ENCODE results near the gene ZBTB40. TPM values are rescaled to one million over a fixed set of nuclear protein-coding genes. Genes with fewer than 3 reads are reported as not detected.

ZBTB40 gene
- total RNA-seq, 6 experiments from 2014 or later: 8.8 to 12.2 (median 10.7) TPM

DNA sequence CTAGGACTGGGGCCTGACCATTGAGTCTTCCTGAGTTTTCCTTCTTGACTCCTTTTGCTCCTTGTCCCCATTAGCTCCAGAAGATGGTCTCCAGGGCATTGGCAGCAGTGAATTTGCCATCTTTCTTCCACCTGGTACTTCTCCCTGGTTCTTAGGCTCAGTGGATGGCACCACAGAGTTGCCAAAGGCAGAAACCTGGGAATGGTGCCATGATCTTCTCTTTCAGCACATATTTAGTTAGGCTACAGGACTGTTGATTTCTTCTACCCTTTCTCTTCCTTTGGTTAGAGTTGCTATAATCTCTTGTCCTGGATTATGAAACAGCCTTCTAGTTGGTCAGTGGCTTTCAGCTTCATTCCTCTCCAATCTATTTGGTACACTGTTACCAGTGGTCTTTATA is 6.2 kb downstream of the ZBTB40 start:
- peaks cover 21% of the 10 kb centered on the region for H3K4me1 Mint-ChIP-seq (ENCODE audit: low read depth)
- no peak overlapping the region for H3K27ac Mint-ChIP-seq
- H3K9me3 Mint-ChIP-seq: no peaks in the 10 kb centered on the region
- H3K27me3 Mint-ChIP-seq (ENCODE audit: insufficient read depth): 0 out of 2 replicates have a peak, but pooled peaks cover 2% of the 10 kb centered on the region
- H3K36me3 Mint-ChIP-seq (ENCODE audit: low read depth): no peaks in the 10 kb centered on the region
- H3K4me3 Mint-ChIP-seq: no peak overlapping the region
- no peak for DNase-seq
- TF ChIP-seq, protein P1, sequence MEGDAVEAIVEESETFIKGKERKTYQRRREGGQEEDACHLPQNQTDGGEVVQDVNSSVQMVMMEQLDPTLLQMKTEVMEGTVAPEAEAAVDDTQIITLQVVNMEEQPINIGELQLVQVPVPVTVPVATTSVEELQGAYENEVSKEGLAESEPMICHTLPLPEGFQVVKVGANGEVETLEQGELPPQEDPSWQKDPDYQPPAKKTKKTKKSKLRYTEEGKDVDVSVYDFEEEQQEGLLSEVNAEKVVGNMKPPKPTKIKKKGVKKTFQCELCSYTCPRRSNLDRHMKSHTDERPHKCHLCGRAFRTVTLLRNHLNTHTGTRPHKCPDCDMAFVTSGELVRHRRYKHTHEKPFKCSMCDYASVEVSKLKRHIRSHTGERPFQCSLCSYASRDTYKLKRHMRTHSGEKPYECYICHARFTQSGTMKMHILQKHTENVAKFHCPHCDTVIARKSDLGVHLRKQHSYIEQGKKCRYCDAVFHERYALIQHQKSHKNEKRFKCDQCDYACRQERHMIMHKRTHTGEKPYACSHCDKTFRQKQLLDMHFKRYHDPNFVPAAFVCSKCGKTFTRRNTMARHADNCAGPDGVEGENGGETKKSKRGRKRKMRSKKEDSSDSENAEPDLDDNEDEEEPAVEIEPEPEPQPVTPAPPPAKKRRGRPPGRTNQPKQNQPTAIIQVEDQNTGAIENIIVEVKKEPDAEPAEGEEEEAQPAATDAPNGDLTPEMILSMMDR (IDR thresholded peaks at IDR 0.05): no peak

DNA sequence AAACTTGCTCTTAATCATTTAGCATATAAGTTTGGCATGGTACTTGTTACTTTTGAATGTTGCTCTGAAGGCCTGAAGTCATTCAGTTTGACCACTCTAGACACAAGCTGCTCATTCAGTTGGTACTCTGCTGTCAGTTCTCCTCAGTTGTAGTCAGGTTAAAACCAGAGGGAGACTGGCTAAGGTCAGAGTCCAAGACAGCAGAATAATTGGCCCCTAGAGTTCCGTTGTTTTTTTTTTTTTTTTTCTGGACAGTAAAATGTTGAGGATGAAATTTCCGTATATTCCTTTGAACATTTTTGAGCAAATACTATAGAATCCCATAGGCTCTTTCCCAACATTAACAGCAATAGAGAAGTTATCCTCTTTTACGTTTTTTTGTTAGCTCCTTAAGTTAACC is 9.4 kb downstream of the ZBTB40 start:
- Mint-ChIP-seq H3K36me3 (ENCODE audit: low read depth) (no peaks in the 10 kb centered on the region; the same call in 1 of the 2 replicates), H3K4me1 (ENCODE audit: low read depth) (no peaks in the 10 kb centered on the region)
- TF ChIP-seq, protein P1 (IDR thresholded peaks at IDR 0.05): no peak

DNA sequence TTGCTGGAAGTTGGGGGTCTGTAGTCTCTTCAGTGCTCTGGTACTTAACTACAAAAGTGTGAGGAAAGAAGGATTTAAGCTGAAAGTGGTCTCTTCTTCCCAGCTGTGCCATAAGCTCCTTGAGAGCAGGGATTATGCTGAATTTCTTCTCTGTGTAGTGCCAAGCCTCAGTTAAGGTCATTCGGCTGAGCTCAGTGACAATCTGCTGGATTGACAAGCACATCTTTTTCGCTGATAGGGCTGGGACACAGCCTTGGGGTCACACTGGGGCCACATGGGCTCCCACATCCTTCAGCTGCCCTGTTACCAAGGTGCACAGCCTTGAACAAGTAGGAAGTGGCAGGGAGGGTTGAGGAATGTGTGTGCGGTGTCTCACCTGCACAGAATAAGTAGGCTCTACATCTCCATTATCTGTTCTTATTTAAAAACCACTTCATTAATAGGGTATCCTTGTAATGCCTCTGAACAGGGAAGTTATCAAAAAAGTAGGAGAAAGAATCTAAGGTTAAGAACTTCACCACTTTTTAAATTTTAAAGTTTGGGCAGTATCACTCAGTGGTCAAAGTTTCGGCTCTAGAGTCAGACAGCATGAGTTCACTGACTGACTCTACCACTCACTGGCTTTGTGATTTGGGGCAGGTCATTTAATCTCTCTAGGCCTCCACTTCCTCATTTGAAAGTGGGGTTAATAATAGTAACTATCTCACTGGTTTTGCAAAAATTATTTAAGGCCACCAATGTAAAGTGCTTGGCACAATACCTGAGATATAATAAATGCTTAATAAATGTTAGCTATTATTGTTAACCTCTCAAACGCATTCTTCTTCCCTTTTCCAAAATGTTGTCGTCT is 10.3 kb downstream of the ZBTB40 start:
- Mint-ChIP-seq H3K36me3 (ENCODE audit: low read depth) (no peaks in the 10 kb centered on the region; the same call in 1 of the 2 replicates), H3K27me3 (ENCODE audit: insufficient read depth) (peaks cover 5% of the 10 kb centered on the region; the same call in 1 of the 2 replicates), H3K4me3 (no peak overlapping the region), H3K27ac (no peak overlapping the region), H3K4me1 (ENCODE audit: low read depth) (no peaks in the 10 kb centered on the region), H3K9me3 (no peaks in the 10 kb centered on the region)
- DNase-seq: no peak
- TF ChIP-seq, protein P1 (IDR thresholded peaks at IDR 0.05): no peak

More for the DNA sequence above, 9.4 kb downstream of the ZBTB40 start:
- H3K4me3 Mint-ChIP-seq: no peak overlapping the region
- H3K9me3 Mint-ChIP-seq: no peaks in the 10 kb centered on the region
- DNase-seq: no peak
- peaks cover 5% of the 10 kb centered on the region; the same call in 1 of the 2 replicates for H3K27me3 Mint-ChIP-seq (ENCODE audit: insufficient read depth)
- no peak overlapping the region for H3K27ac Mint-ChIP-seq

DNA sequence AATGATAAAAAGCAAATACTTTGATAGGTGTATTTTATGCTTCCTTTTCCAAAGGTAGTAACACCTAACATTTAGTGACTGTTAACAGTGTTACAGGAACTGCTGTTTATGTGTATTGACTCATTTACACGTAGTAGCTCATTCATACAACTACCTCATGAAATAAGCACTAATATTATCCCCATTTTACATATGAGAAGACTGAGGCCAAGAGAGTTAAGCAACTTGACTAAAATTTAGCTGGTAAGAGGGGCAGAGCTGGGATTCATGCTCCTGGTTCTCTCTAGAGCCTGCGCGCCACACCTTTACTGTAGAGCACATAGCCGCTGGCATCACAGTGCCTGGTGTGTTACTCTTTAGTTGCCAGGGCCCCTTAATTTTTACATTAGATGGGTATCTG is 11.3 kb downstream of the ZBTB40 start:
- H3K36me3 Mint-ChIP-seq (ENCODE audit: low read depth): no peaks in the 10 kb centered on the region; the same call in 1 of the 2 replicates
- H3K9me3 Mint-ChIP-seq: no peaks in the 10 kb centered on the region
- H3K27ac Mint-ChIP-seq: no peak overlapping the region
- no peak for DNase-seq
- 0 out of 2 replicates have a peak, but pooled peaks cover 4% of the 10 kb centered on the region for H3K4me1 Mint-ChIP-seq (ENCODE audit: low read depth)
- H3K4me3 Mint-ChIP-seq: no peak overlapping the region
- peaks cover 5% of the 10 kb centered on the region; the same call in 1 of the 2 replicates for H3K27me3 Mint-ChIP-seq (ENCODE audit: insufficient read depth)
- TF ChIP-seq, protein P1 (IDR thresholded peaks at IDR 0.05): no peak

DNA sequence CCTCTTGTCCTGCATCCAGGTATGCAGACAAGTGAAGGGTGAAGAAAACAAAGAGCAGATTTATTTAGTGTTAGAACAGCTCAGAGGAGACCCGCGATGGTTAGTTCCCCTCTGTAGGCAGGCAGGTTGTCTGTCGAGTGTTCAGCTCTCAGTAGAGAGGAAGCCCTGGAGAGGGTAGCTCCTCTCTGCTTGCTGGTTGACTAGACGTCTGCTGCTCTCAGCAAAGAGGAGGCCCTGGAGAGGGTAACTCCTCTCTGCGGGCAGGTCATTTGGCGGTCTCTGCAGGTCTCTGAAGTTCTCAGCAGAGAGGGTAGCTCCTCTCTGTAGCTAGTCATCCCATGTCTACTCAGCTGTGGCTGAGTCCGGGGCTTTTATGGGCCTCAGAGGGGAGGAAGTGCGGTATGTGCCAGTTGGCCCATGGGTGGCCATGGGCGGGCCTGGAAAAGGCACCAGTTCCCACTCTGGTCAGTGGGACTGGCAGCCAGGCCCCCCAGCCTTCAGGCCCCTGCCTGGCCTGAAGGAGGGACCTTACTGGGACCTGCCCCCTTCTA is 13.4 kb downstream of the ZBTB40 start:
- Mint-ChIP-seq H3K4me1 (ENCODE audit: low read depth) (peaks cover 7% of the 10 kb centered on the region; the same call in 1 of the 2 replicates), H3K27me3 (ENCODE audit: insufficient read depth) (peaks cover 5% of the 10 kb centered on the region; the same call in 1 of the 2 replicates), H3K27ac (no peak overlapping the region), H3K36me3 (ENCODE audit: low read depth) (no peaks in the 10 kb centered on the region; the same call in 1 of the 2 replicates), H3K4me3 (no peak overlapping the region), H3K9me3 (no peaks in the 10 kb centered on the region)
- no peak for DNase-seq
- TF ChIP-seq, protein P1 (IDR thresholded peaks at IDR 0.05): no peak
